Measurements from ENCODE around the gene ZNF394.

The ZNF394 gene

DNA sequence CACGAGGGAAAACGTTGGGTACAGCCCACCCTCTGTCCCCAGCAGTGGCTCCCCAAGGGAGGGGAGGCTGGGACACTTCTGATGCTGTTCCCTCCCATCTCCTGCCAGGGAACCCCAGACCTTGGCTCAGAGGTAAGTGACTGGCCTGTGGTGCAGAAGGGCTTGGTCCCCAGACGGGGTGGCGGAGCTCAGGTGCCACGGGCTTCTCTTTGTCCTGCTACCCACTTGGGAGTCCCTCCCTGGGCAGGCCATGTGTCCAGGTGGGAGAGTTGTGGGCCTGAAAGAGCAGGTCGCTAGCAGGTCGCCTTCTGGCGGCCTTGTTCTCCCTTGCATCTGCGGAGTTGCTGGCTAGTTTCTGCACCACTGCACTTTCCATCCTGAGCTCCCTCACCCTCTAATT lies 44.2 kb downstream of the ZNF394 start:
- ATAC-seq: no peak; the same call in 2 of the 3 replicates
- TF ChIP-seq ARNTL (CRISPR knock-in tag; IDR thresholded peaks at IDR 0.05; ENCODE audit: borderline replicate concordance, low read depth): no peak
- no peak for TF ChIP-seq PPARA (CRISPR knock-in tag; IDR thresholded peaks at IDR 0.05; ENCODE audit: borderline replicate concordance)
- TF ChIP-seq GLIS3 (CRISPR knock-in tag; IDR thresholded peaks at IDR 0.05): no peak
- TF ChIP-seq ESRRG (CRISPR knock-in tag; IDR thresholded peaks at IDR 0.05): no peak
- TF ChIP-seq CSDC2 (CRISPR knock-in tag; IDR thresholded peaks at IDR 0.05): no peak
- TF ChIP-seq ZNF8 (CRISPR knock-in tag; IDR thresholded peaks at IDR 0.05): no peak
- TF ChIP-seq, protein P1, sequence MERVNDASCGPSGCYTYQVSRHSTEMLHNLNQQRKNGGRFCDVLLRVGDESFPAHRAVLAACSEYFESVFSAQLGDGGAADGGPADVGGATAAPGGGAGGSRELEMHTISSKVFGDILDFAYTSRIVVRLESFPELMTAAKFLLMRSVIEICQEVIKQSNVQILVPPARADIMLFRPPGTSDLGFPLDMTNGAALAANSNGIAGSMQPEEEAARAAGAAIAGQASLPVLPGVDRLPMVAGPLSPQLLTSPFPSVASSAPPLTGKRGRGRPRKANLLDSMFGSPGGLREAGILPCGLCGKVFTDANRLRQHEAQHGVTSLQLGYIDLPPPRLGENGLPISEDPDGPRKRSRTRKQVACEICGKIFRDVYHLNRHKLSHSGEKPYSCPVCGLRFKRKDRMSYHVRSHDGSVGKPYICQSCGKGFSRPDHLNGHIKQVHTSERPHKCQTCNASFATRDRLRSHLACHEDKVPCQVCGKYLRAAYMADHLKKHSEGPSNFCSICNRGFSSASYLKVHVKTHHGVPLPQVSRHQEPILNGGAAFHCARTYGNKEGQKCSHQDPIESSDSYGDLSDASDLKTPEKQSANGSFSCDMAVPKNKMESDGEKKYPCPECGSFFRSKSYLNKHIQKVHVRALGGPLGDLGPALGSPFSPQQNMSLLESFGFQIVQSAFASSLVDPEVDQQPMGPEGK (CRISPR knock-in tag; IDR thresholded peaks at IDR 0.05; ENCODE audit: borderline replicate concordance): no peak
- no peak for TF ChIP-seq ZNF70 (CRISPR knock-in tag; IDR thresholded peaks at IDR 0.05)
- no peak for TF ChIP-seq TCF4 (CRISPR knock-in tag; IDR thresholded peaks at IDR 0.05; ENCODE audit: borderline replicate concordance)
- no peak for TF ChIP-seq BACH2 (CRISPR knock-in tag; IDR thresholded peaks at IDR 0.05; ENCODE audit: borderline replicate concordance)
- no peak for TF ChIP-seq ZFP3 (CRISPR knock-in tag; IDR thresholded peaks at IDR 0.05)
- no peak for TF ChIP-seq ZNF565 (CRISPR knock-in tag; conservative IDR thresholded peaks at IDR 0.05; ENCODE audit: low read depth)
- no peak for TF ChIP-seq ISL1 (CRISPR knock-in tag; IDR thresholded peaks at IDR 0.05)

- no peak for ATAC-seq
- no peak for TF ChIP-seq ZNF8 (CRISPR knock-in tag; IDR thresholded peaks at IDR 0.05)
- no peak for TF ChIP-seq GLIS3 (CRISPR knock-in tag; IDR thresholded peaks at IDR 0.05)
- TF ChIP-seq CSRNP3 (CRISPR knock-in tag; IDR thresholded peaks at IDR 0.05): no peak
- no peak for TF ChIP-seq TOX (CRISPR knock-in tag; IDR thresholded peaks at IDR 0.05; ENCODE audit: borderline replicate concordance)
- no peak for TF ChIP-seq ESRRG (CRISPR knock-in tag; IDR thresholded peaks at IDR 0.05)
- TF ChIP-seq PPARA (CRISPR knock-in tag; IDR thresholded peaks at IDR 0.05; ENCODE audit: borderline replicate concordance): no peak
- no peak for TF ChIP-seq ZNF565 (CRISPR knock-in tag; conservative IDR thresholded peaks at IDR 0.05; ENCODE audit: low read depth)
- TF ChIP-seq, protein P1 (CRISPR knock-in tag; IDR thresholded peaks at IDR 0.05; ENCODE audit: borderline replicate concordance): no peak
- TF ChIP-seq ZNF70 (CRISPR knock-in tag; IDR thresholded peaks at IDR 0.05): no peak
- TF ChIP-seq POU6F1 (CRISPR knock-in tag; IDR thresholded peaks at IDR 0.05; ENCODE audit: borderline replicate concordance, low read depth): no peak
- TF ChIP-seq BACH2 (CRISPR knock-in tag; IDR thresholded peaks at IDR 0.05; ENCODE audit: borderline replicate concordance): no peak
- no peak for TF ChIP-seq TSHZ2 (CRISPR knock-in tag; IDR thresholded peaks at IDR 0.05)
- TF ChIP-seq ZFP3 (CRISPR knock-in tag; IDR thresholded peaks at IDR 0.05): no peak
- TF ChIP-seq ZC3H10 (CRISPR knock-in tag; IDR thresholded peaks at IDR 0.05): no peak
- TF ChIP-seq SNAI2 (CRISPR knock-in tag; IDR thresholded peaks at IDR 0.05): no peak
- no peak for TF ChIP-seq ZFP30 (CRISPR knock-in tag; IDR thresholded peaks at IDR 0.05)
These were observed 47.0 kb downstream of the ZNF394 start for GRCh38 chr7:99453105-99453504.

DNA sequence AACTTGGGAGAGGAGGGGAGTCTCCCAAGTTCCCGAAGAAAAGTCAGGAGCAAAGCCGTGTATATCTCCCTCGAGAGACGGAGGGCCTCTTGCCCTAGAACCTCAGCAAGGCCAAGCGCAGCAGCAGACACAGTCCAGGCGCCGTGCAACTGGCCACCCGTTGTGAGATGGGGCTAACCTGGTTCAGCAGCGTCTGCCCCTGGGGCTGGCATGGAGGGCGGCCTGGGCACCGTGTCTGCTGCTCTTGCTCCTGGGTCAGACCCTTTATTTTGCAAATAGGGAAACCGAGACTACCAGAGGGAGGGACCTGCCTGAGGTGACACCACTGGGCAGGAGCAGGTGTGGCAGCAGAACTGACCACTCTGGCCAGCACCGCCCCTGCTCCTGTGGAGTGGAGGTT lies 47.5 kb downstream of the ZNF394 start:
- ATAC-seq: no peak
- TF ChIP-seq ZC3H10 (CRISPR knock-in tag; IDR thresholded peaks at IDR 0.05) (no peak), TCF4 (CRISPR knock-in tag; IDR thresholded peaks at IDR 0.05; ENCODE audit: borderline replicate concordance) (no peak), ZNF8 (CRISPR knock-in tag; IDR thresholded peaks at IDR 0.05) (no peak), PPARA (CRISPR knock-in tag; IDR thresholded peaks at IDR 0.05; ENCODE audit: borderline replicate concordance) (no peak), SNAI2 (CRISPR knock-in tag; IDR thresholded peaks at IDR 0.05) (no peak), CSRNP3 (CRISPR knock-in tag; IDR thresholded peaks at IDR 0.05) (no peak), ARNTL (CRISPR knock-in tag; IDR thresholded peaks at IDR 0.05; ENCODE audit: borderline replicate concordance, low read depth) (no peak), TOX (CRISPR knock-in tag; IDR thresholded peaks at IDR 0.05; ENCODE audit: borderline replicate concordance) (no peak), POU6F1 (CRISPR knock-in tag; IDR thresholded peaks at IDR 0.05; ENCODE audit: borderline replicate concordance, low read depth) (no peak), CSDC2 (CRISPR knock-in tag; IDR thresholded peaks at IDR 0.05) (no peak), GLIS3 (CRISPR knock-in tag; IDR thresholded peaks at IDR 0.05) (no peak), ZNF70 (CRISPR knock-in tag; IDR thresholded peaks at IDR 0.05) (no peak), ZFP30 (CRISPR knock-in tag; IDR thresholded peaks at IDR 0.05) (no peak), ESRRG (CRISPR knock-in tag; IDR thresholded peaks at IDR 0.05) (no peak), ISL1 (CRISPR knock-in tag; IDR thresholded peaks at IDR 0.05) (no peak), ZFP3 (CRISPR knock-in tag; IDR thresholded peaks at IDR 0.05) (no peak)

Measured in SK-N-SH treated with all-trans-retinoic acid at 6 μM for 48 hours (cell line).